ENCODE results near the gene DPF3.

GRCh38 chr14:72677664-72678063 lies 216.2 kb downstream of the DPF3 start:
- TF ChIP-seq SP1 (IDR thresholded peaks at IDR 0.05) (no peak), FOXM1 (IDR thresholded peaks at IDR 0.05; ENCODE audit: borderline replicate concordance) (no peak), BHLHE40 (IDR thresholded peaks at IDR 0.05; ENCODE audit: borderline replicate concordance) (no peak), SUZ12 (IDR thresholded peaks at IDR 0.05) (no peak), CTBP1 (IDR thresholded peaks at IDR 0.05; ENCODE audit: borderline replicate concordance) (no peak), FOXK2 (IDR thresholded peaks at IDR 0.05) (no peak)

All from HEK293T (cell line).